HCT116 (cell line): ENCODE measurements around the gene ALPP. TPM values are rescaled to one million over a fixed set of nuclear protein-coding genes. Genes with fewer than 3 reads are reported as not detected.

Source experiments
- ATAC-seq: fragments of 200-7000 bp; cut with Tn5 transposase; 2 replicates; pipeline ENCODE4 v1.9.1; 2020; ENCODE audit warnings: mild to moderate bottlenecking, moderate library complexity
- BruUV-seq: library from RNA; stranded (reverse); fragments of 400-500 nt; replicated peaks from 2 replicates; lab custom pipeline; 2021; lab: Mats Ljungman, UMichigan
- CTCF ChIA-PET: fragments of 300-600 bp; sonication (Branson Sonifier 250); formaldehyde crosslinking; loops from one replicate; lab custom pipeline; 2021; ENCODE audit warnings: antibody characterized with exemption; lab: Charles Lee
- POLR2A ChIA-PET: fragments of 300-600, 350-600 bp; sonication (Branson Sonifier 250); formaldehyde crosslinking; loops from one replicate; lab custom pipeline; 2021; ENCODE audit warnings: antibody characterized with exemption; lab: Charles Lee
- RAD21 ChIA-PET, 2 experiments: fragments of 300-600 bp; sonication (Branson Sonifier 250); formaldehyde crosslinking; loops; one replicate each; lab custom pipeline; 2023; ENCODE audit warnings: low total read pairs in 2 of 2; ENCODE audit not compliant: uncharacterized antibody in 2 of 2, unreplicated experiment in 2 of 2, low non-redundant PET in 1 of 2; lab: Charles Lee
- DNase-seq: peaks from one replicate; pipeline ENCODE4 v3.0.0-alpha.2; 2010; ENCODE audit warnings: low read depth, low spot score
- H2AFZ ChIP-seq: fragments of 200-600 bp; shearing (Covaris generic), sonication (generic); 2 replicates; pipeline ENCODE4 v1.6.1; 2017; ENCODE audit warnings: low read depth, mixed run types, mixed read lengths, antibody characterized with exemption, low read length; ENCODE audit not compliant: poor library complexity, severe bottlenecking
- H3K27ac ChIP-seq: 2 replicates; pipeline ENCODE4 v1.5.1; 2012; ENCODE audit warnings: low read depth, low read length
- H3K27me3 ChIP-seq: fragments of 200-600 bp; sonication (generic); 2 replicates; pipeline ENCODE4 v1.6.1; 2016; ENCODE audit warnings: mixed run types, low read length, mixed read lengths; ENCODE audit not compliant: insufficient read depth
- H3K36me3 ChIP-seq, 2 experiments: fragments of 200-500 bp in 1 of 2; fragments of 200-600 bp in 1 of 2; sonication (Bioruptor generic) in 1 of 2; sonication (generic) in 1 of 2; 2 replicates each; pipeline versions ENCODE4 v1.5.1 to v1.6.1; 2014 to 2016; ENCODE audit warnings: low read length in 2 of 2, inconsistent platforms in 1 of 2, mixed read lengths in 1 of 2, mixed run types in 1 of 2; ENCODE audit not compliant: insufficient read depth in 2 of 2, control insufficient read depth in 1 of 2
- H3K4me1 ChIP-seq, 2 experiments: fragments of 200-600 bp in 1 of 2; sonication (generic) in 1 of 2; 2 replicates each; pipeline versions ENCODE4 v1.5.1 to v1.6.1; 2012 to 2017; ENCODE audit warnings: low read length in 2 of 2, inconsistent platforms in 1 of 2, mild to moderate bottlenecking in 1 of 2, mixed read lengths in 1 of 2, mixed run types in 1 of 2, moderate library complexity in 1 of 2; ENCODE audit not compliant: insufficient read depth in 2 of 2, control insufficient read depth in 1 of 2
- H3K4me2 ChIP-seq: fragments of 200-600 bp; sonication (generic); 2 replicates; pipeline ENCODE4 v1.6.1; 2017; ENCODE audit warnings: mixed run types, low read length, mixed read lengths
- H3K4me3 ChIP-seq, 2 experiments: fragments of 200-600 bp in 1 of 2; sonication (generic) in 1 of 2; replicated peaks in 1 of 2; 2 replicates each; pipeline ENCODE4 v1.5.1; 2011 to 2016; ENCODE audit warnings: low read length in 2 of 2, control low read depth in 1 of 2, low read depth in 1 of 2, mild to moderate bottlenecking in 1 of 2, mixed read lengths in 1 of 2, mixed run types in 1 of 2
- H3K79me2 ChIP-seq: fragments of 200-600 bp; sonication (generic); 2 replicates; pipeline ENCODE4 v1.6.1; 2017; ENCODE audit warnings: mild to moderate bottlenecking, mixed run types, low read length, moderate library complexity, mixed read lengths; ENCODE audit not compliant: insufficient read depth
- H3K9ac ChIP-seq: fragments of 200-600 bp; sonication (generic); 2 replicates; pipeline ENCODE4 v1.6.1; 2016; ENCODE audit warnings: low read length, mixed read lengths
- H3K9me2 ChIP-seq: fragments of 200-600 bp; sonication (generic), shearing (Covaris generic); 2 replicates; pipeline ENCODE4 v1.6.1; 2017; ENCODE audit warnings: mixed run types, mild to moderate bottlenecking, moderate library complexity; ENCODE audit not compliant: insufficient read depth
- H3K9me3 ChIP-seq, 2 experiments: fragments of 200-500 bp in 1 of 2; fragments of 200-600 bp in 1 of 2; sonication (Bioruptor generic) in 1 of 2; sonication (generic) in 1 of 2; 2 replicates each; pipeline ENCODE4 v1.6.1; 2014 to 2017; ENCODE audit warnings: low read length in 2 of 2, mixed read lengths in 2 of 2, inconsistent platforms in 1 of 2, low read depth in 1 of 2, mild to moderate bottlenecking in 1 of 2, mixed run types in 1 of 2, moderate library complexity in 1 of 2; ENCODE audit not compliant: control insufficient read depth in 1 of 2, insufficient read depth in 1 of 2
- H4K20me1 ChIP-seq: fragments of 200-600 bp; sonication (generic), shearing (Covaris generic); 2 replicates; pipeline ENCODE4 v1.6.1; 2017; ENCODE audit warnings: mixed run types, mild to moderate bottlenecking, moderate library complexity; ENCODE audit not compliant: insufficient read depth
- CEBPB ChIP-seq: IDR thresholded peaks from 2 replicates; pipeline ENCODE4 v1.6.1; 2012; ENCODE audit warnings: low read depth
- EGR1 ChIP-seq: IDR thresholded peaks from 2 replicates; pipeline ENCODE4 v1.6.1; 2012; ENCODE audit warnings: low read depth
- ELF1 ChIP-seq: IDR thresholded peaks from 2 replicates; pipeline ENCODE4 v1.6.1; 2012; ENCODE audit warnings: low read depth, borderline replicate concordance
- EZH2phosphoT487 ChIP-seq: fragments of 200-600 bp; IDR thresholded peaks from 2 replicates; pipeline ENCODE4 v1.6.1; 2018; ENCODE audit warnings: antibody characterized with exemption, borderline replicate concordance
- POLR2AphosphoS5 ChIP-seq: IDR thresholded peaks from 2 replicates; pipeline ENCODE4 v1.6.1; 2011; ENCODE audit warnings: mild to moderate bottlenecking, low read depth, low read length, moderate library complexity
- SIN3A ChIP-seq: IDR thresholded peaks from 2 replicates; pipeline ENCODE4 v1.6.1; 2012; ENCODE audit warnings: low read depth
- ZFX ChIP-seq: fragments of 450-650 bp; IDR thresholded peaks from 2 replicates; pipeline ENCODE4 v1.6.1; 2017
- ZNF274 ChIP-seq: fragments of 200-500 bp; sonication (Bioruptor generic); IDR thresholded peaks from 2 replicates; pipeline ENCODE4 v1.6.1; 2014; ENCODE audit warnings: mild to moderate bottlenecking, low read depth, low read length, inconsistent platforms
- intact Hi-C: fragments of 100-400 bp; cut with micrococcal nuclease; formaldehyde crosslinking; loops from 2 replicates; pipeline ENCODE4 v1.10.0; 2022
- total RNA-seq: library from RNA; stranded (reverse); gene quantifications from one replicate; pipeline ENCODE4 v1.2.1, GENCODE V29; 2021; ENCODE audit not compliant: unreplicated experiment
- TF ChIP-seq, protein P1 (sequence below): IDR thresholded peaks from 2 replicates; pipeline ENCODE4 v1.6.1; 2011; ENCODE audit warnings: mild to moderate bottlenecking, low read length, moderate library complexity; ENCODE audit not compliant: insufficient replicate concordance; ENCODE audit errors: extremely low read depth
- TF ChIP-seq, protein P2 (sequence below): IDR thresholded peaks from 2 replicates; pipeline ENCODE4 v1.6.1; 2012
- TF ChIP-seq, protein P3 (sequence below), 3 experiments: fragments of 200-600 bp in 1 of 3; sonication (generic) in 1 of 3; IDR thresholded peaks in 2 of 3; conservative IDR thresholded peaks in 1 of 3; 2 replicates each; pipeline ENCODE4 v1.5.1; 2012 to 2017; ENCODE audit warnings: low read depth in 2 of 3, low read length in 2 of 3, antibody characterized with exemption in 1 of 3, borderline replicate concordance in 1 of 3, control low read depth in 1 of 3, mild to moderate bottlenecking in 1 of 3, mixed read lengths in 1 of 3, mixed run types in 1 of 3, moderate library complexity in 1 of 3; ENCODE audit not compliant: insufficient read depth in 1 of 3
- TF ChIP-seq, protein P4 (sequence below): IDR thresholded peaks from 2 replicates; pipeline ENCODE4 v1.6.1; 2012

ALPP gene
- total RNA-seq, 1 experiment from 2014 or later: 0.34 TPM

DNA sequence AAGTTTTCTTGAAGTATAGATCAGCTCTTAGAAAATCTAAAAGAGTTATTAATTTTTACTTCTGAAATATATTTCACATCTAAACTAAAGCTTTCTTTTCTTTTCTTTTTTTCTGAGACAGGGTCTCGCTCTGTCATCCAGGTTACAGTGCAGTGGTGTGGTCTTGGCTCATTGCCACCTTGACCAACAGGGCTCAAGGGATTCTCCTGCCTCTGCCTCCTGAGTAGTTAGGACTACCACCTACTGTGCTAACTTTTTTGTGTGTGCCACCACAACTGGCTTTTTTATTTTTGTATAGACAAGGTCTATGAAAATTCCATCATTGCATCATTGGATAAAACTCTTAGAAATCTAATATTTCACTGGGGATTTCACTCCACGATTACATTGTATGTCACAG is 18.1 kb downstream of the ALPP start:
- Histone ChIP-seq H3K4me3 (no peak overlapping the region), H3K9me2 (no peaks in the 10 kb centered on the region), H3K27ac (no peak overlapping the region), H4K20me1 (no peaks in the 10 kb centered on the region), H3K27me3 (no peaks in the 10 kb centered on the region), H3K79me2 (no peaks in the 10 kb centered on the region), H2AFZ (no peak overlapping the region), H3K9ac (no peak overlapping the region), H3K4me2 (no peak overlapping the region), H3K9me3 (no peaks in the 10 kb centered on the region), H3K4me1 (peaks cover 0 to 12% of the 10 kb centered on the region in 2 experiments; a peak in 2 of 4 replicates), H3K36me3 (no peaks in the 10 kb centered on the region)
- intact Hi-C loops: no loop called here
- BruUV-seq: no TSS peak
- POLR2A ChIA-PET: no interaction called here
- RAD21 ChIA-PET: no interaction called here
- ATAC-seq (no peak), DNase-seq (no peak)
- CTCF ChIA-PET: no interaction called here
- TF ChIP-seq, protein P1, sequence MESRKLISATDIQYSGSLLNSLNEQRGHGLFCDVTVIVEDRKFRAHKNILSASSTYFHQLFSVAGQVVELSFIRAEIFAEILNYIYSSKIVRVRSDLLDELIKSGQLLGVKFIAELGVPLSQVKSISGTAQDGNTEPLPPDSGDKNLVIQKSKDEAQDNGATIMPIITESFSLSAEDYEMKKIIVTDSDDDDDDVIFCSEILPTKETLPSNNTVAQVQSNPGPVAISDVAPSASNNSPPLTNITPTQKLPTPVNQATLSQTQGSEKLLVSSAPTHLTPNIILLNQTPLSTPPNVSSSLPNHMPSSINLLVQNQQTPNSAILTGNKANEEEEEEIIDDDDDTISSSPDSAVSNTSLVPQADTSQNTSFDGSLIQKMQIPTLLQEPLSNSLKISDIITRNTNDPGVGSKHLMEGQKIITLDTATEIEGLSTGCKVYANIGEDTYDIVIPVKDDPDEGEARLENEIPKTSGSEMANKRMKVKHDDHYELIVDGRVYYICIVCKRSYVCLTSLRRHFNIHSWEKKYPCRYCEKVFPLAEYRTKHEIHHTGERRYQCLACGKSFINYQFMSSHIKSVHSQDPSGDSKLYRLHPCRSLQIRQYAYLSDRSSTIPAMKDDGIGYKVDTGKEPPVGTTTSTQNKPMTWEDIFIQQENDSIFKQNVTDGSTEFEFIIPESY: no peak
- TF ChIP-seq ELF1: no peak
- no peak for TF ChIP-seq CEBPB
- no peak for TF ChIP-seq EZH2phosphoT487

DNA sequence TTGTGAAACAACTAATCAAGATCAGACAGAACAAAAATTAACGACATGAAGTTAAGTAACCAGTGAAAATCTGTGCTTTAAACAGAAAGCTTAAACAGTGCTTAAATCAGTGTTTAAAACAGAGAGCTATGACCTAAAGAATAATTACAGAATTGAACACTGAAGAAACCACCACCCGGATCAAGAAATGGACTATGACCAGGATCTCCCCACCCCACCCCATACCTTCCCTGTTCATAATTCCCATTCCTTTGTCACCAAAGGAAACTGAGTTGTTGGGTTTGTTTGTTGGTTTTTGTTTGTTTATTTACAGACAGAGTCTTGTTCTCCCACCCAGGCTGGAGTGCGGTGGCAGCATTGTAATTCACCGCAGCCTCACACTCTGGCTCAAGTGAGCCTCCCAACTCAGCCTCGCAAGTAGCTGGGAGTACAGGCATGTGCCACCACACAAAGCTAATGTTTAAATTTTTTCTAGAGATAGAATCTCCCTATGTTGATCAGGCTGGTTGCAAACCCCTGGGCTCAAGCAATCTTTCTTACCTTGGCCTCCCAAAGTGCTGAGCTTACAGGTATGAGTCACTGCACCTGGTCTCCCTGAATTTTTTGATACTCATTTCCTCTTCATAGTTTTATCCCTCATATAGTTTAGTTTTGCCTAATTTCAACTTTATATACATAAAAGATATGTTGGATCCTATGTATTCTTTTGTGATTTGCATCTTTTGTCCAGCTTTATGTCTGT is 19.9 kb downstream of the ALPP start:
- intact Hi-C loops: no loop called here
- no peaks in the 10 kb centered on the region for H4K20me1 ChIP-seq
- H2AFZ ChIP-seq: no peak overlapping the region
- no peak overlapping the region for H3K4me3 ChIP-seq
- no peaks in the 10 kb centered on the region for H3K79me2 ChIP-seq
- ChIA-PET CTCF (interaction anchor here (1.0 kb wide), 1 partner anchor 498 kb away, joined by 6 read pairs; no protein-coding TSS in a partner anchor), RAD21 (no interaction called here), POLR2A (no interaction called here)
- peaks cover 0 to 12% of the 10 kb centered on the region in 2 experiments; a peak in 2 of 4 replicates for H3K4me1 ChIP-seq
- no TSS peak for BruUV-seq
- H3K27me3 ChIP-seq: no peaks in the 10 kb centered on the region
- no peak overlapping the region for H3K9ac ChIP-seq
- no peak for ATAC-seq
- no peaks in the 10 kb centered on the region for H3K36me3 ChIP-seq
- no peak overlapping the region for H3K4me2 ChIP-seq
- no peak for DNase-seq
- H3K9me2 ChIP-seq: no peaks in the 10 kb centered on the region
- H3K27ac ChIP-seq: no peak overlapping the region
- no peaks in the 10 kb centered on the region for H3K9me3 ChIP-seq
- TF ChIP-seq, protein P2, sequence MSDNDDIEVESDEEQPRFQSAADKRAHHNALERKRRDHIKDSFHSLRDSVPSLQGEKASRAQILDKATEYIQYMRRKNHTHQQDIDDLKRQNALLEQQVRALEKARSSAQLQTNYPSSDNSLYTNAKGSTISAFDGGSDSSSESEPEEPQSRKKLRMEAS: no peak
- TF ChIP-seq, protein P3, sequence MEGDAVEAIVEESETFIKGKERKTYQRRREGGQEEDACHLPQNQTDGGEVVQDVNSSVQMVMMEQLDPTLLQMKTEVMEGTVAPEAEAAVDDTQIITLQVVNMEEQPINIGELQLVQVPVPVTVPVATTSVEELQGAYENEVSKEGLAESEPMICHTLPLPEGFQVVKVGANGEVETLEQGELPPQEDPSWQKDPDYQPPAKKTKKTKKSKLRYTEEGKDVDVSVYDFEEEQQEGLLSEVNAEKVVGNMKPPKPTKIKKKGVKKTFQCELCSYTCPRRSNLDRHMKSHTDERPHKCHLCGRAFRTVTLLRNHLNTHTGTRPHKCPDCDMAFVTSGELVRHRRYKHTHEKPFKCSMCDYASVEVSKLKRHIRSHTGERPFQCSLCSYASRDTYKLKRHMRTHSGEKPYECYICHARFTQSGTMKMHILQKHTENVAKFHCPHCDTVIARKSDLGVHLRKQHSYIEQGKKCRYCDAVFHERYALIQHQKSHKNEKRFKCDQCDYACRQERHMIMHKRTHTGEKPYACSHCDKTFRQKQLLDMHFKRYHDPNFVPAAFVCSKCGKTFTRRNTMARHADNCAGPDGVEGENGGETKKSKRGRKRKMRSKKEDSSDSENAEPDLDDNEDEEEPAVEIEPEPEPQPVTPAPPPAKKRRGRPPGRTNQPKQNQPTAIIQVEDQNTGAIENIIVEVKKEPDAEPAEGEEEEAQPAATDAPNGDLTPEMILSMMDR (IDR thresholded peaks at IDR 0.05 in 2 of 3, conservative IDR thresholded peaks at IDR 0.05 in 1 of 3; ENCODE audit: borderline replicate concordance in 1 of 3, insufficient read depth in 1 of 3, low read depth in 2 of 3, low read length in 2 of 3): no peak
- no peak for TF ChIP-seq SIN3A
- no peak for TF ChIP-seq POLR2AphosphoS5
- TF ChIP-seq ELF1: no peak
- TF ChIP-seq CEBPB: no peak
- TF ChIP-seq ZFX: no peak
- TF ChIP-seq EGR1: no peak
- TF ChIP-seq EZH2phosphoT487: no peak
- TF ChIP-seq, protein P4, sequence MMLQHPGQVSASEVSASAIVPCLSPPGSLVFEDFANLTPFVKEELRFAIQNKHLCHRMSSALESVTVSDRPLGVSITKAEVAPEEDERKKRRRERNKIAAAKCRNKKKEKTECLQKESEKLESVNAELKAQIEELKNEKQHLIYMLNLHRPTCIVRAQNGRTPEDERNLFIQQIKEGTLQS: no peak
- no peak for TF ChIP-seq ZNF274
